ENCODE results near the gene AP1AR.

GRCh38 chr4:112222219-112222955 lies 9.2 kb upstream of the AP1AR start:
- no peak for TF ChIP-seq CTCF (IDR thresholded peaks at IDR 0.05)
- TF ChIP-seq POLR2AphosphoS5 (IDR thresholded peaks at IDR 0.05), result no peak

Measured in stomach (tissue), 4 donors.